GM19438 (cell line): ENCODE measurements around the gene GJA1.

Source experiments
- ATAC-seq: cut with Tn5 transposase; IDR thresholded peaks from one replicate; pipeline ENCODE4 v1.9.1; 2021; ENCODE audit warnings: low read depth; ENCODE audit not compliant: unreplicated experiment

GJA1 gene

GRCh38 chr6:121482004-121482693 is 46.7 kb downstream of the GJA1 start:
- no peak for ATAC-seq

- ATAC-seq = no peak
Observed at GRCh38 chr6:121482751-121483150, 47.3 kb downstream of the GJA1 start.

DNA sequence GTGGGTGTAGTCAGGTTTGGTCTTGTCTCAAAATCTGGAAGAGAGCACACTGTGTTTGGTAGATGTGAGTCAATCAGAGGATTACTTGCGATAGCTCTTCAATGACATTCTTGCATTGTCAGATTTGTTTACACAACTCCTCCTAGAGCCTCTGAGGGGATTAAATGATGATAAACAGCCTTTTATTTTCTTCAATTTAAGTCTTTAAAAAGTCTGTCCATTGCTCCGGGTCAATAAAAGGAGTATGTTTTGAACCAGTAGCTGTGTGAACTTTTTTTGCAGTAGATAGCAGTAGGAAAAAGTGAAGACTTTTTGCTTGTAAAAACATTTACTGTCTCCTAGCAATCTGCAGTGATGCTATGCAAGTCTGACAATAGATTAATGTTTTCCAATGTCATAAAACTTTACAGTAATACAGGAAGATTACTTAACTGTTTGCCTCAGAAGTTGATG is 49.9 kb downstream of the GJA1 start:
- no peak for ATAC-seq

- no peak for ATAC-seq
Observed at GRCh38 chr6:121491576-121491975, 56.1 kb downstream of the GJA1 start.

- no peak for ATAC-seq
Observed at GRCh38 chr6:121492536-121492935, 57.1 kb downstream of the GJA1 start.

DNA sequence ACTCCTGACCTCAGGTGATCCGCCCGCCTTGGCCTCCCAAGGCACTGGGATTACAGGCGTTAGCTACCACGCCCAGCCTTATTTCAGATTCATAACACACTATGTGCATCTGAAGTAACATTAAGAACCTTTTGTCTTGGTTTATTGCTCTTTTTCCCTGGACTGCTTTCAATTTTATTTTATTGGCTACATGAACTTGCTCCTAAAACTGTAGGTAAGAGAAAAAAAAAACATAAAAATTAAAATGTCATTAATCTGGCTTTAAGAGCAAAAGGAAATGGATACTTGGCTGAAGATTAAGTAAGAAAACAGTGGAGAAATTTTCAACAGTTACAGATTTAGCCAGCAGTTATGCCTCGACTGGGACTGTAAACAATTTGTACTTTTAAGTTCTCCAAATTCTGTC is 62.5 kb downstream of the GJA1 start:
- ATAC-seq = no peak

- no peak for ATAC-seq
Observed at GRCh38 chr6:121498481-121499276, 63.2 kb downstream of the GJA1 start.
